ENCODE data around the gene SLC39A11.

GRCh38 chr17:72667096-72668063 is 425.1 kb downstream of the SLC39A11 start:
- TF ChIP-seq ATF2 (CRISPR knock-in tag; IDR thresholded peaks at IDR 0.05; ENCODE audit: borderline replicate concordance, low read depth) (no peak), ZNF121 (CRISPR knock-in tag; IDR thresholded peaks at IDR 0.05) (no peak), CTCF (IDR thresholded peaks at IDR 0.05) (no peak), E2F5 (CRISPR knock-in tag; IDR thresholded peaks at IDR 0.05) (no peak), MYBL2 (CRISPR knock-in tag; IDR thresholded peaks at IDR 0.05) (no peak), ZNF138 (CRISPR knock-in tag; conservative IDR thresholded peaks at IDR 0.05) (no peak), ERG (CRISPR knock-in tag; IDR thresholded peaks at IDR 0.05) (no peak), IRF2 (CRISPR knock-in tag; IDR thresholded peaks at IDR 0.05; ENCODE audit: borderline replicate concordance, low read depth) (no peak), GTF2I (CRISPR knock-in tag; conservative IDR thresholded peaks at IDR 0.05) (no peak), NR1H2 (CRISPR knock-in tag; IDR thresholded peaks at IDR 0.05) (no peak), FOXP4 (CRISPR knock-in tag; IDR thresholded peaks at IDR 0.05) (no peak), SMAD3 (CRISPR knock-in tag; IDR thresholded peaks at IDR 0.05; ENCODE audit: borderline replicate concordance) (no peak), IRF1 (CRISPR knock-in tag; IDR thresholded peaks at IDR 0.05) (no peak)
